PC-3 (cell line): ENCODE results near the gene MALL. TPM values are rescaled to one million over a fixed set of nuclear protein-coding genes. Genes with fewer than 3 reads are reported as not detected.

ENCODE experiments used
- ATAC-seq: fragments of 200-7000 bp; cut with Tn5 transposase; 2 replicates; pipeline ENCODE4 v1.9.1; 2020; ENCODE audit warnings: mild to moderate bottlenecking, moderate library complexity
- BruUV-seq: library from RNA; stranded (reverse); fragments of 400-500 nt; replicated peaks from 2 replicates; lab custom pipeline; 2021; lab: Mats Ljungman, UMichigan
- CTCF ChIA-PET: fragments of 300-600 bp; sonication (Branson Sonifier 250); formaldehyde crosslinking; loops from one replicate; lab custom pipeline; 2022; ENCODE audit warnings: antibody characterized with exemption; lab: Charles Lee
- POLR2A ChIA-PET: fragments of 300-600 bp; sonication (Branson Sonifier 250); formaldehyde crosslinking; loops from one replicate; lab custom pipeline; 2022; ENCODE audit warnings: antibody characterized with exemption; ENCODE audit not compliant: unreplicated experiment; lab: Charles Lee
- DNase-seq: peaks from one replicate; pipeline ENCODE4 v3.0.0-alpha.2; 2015
- H2AFZ ChIP-seq: fragments of 300-600 bp; sonication (generic); 2 replicates; pipeline ENCODE4 v1.6.0; 2016; ENCODE audit warnings: antibody characterized with exemption, low read length
- H3F3A ChIP-seq: fragments of 300-600 bp; sonication (generic); one replicate; pipeline ENCODE4 v1.6.0; 2017; ENCODE audit warnings: antibody characterized with exemption, low read length, control low read depth, mild to moderate bottlenecking; ENCODE audit not compliant: unreplicated experiment
- H3K27ac ChIP-seq: fragments of 300-600 bp; sonication (generic); 2 replicates; pipeline ENCODE4 v1.5.1; 2016; ENCODE audit warnings: mild to moderate bottlenecking, low read length
- H3K27me3 ChIP-seq: fragments of 300-600 bp; sonication (generic); 2 replicates; pipeline ENCODE4 v1.6.1; 2016; ENCODE audit warnings: low read length, mixed read lengths
- H3K36me3 ChIP-seq: fragments of 300-600 bp; sonication (generic); 2 replicates; pipeline ENCODE4 v1.6.1; 2016; ENCODE audit warnings: low read depth, mixed run types, low read length, mixed read lengths
- H3K4me1 ChIP-seq: fragments of 300-600 bp; sonication (generic); 2 replicates; pipeline ENCODE4 v1.5.1; 2016; ENCODE audit warnings: low read length; ENCODE audit not compliant: insufficient read depth
- H3K4me2 ChIP-seq: fragments of 300-600 bp; sonication (generic); 2 replicates; pipeline ENCODE4 v1.6.0; 2016; ENCODE audit warnings: low read length
- H3K4me3 ChIP-seq: fragments of 300-600 bp; sonication (generic); 2 replicates; pipeline ENCODE4 v1.5.1; 2016; ENCODE audit warnings: mild to moderate bottlenecking, low read length, mixed read lengths
- H3K79me2 ChIP-seq: fragments of 300-600 bp; sonication (generic); 2 replicates; pipeline ENCODE4 v1.6.1; 2017; ENCODE audit warnings: low read length, mixed read lengths
- H3K9ac ChIP-seq: fragments of 300-600 bp; sonication (generic); 2 replicates; pipeline ENCODE4 v1.6.0; 2016; ENCODE audit warnings: mild to moderate bottlenecking, low read length
- H3K9me2 ChIP-seq: fragments of 300-600 bp; sonication (generic); replicated peaks from 2 replicates; pipeline ENCODE4 v1.6.1; 2016; ENCODE audit warnings: mixed run types, low read length, mixed read lengths
- H3K9me3 ChIP-seq: fragments of 300-600 bp; sonication (generic); 2 replicates; pipeline ENCODE4 v1.6.1; 2016; ENCODE audit warnings: low read length, mixed read lengths
- H4K20me1 ChIP-seq: fragments of 300-600 bp; sonication (generic); 2 replicates; pipeline ENCODE4 v1.6.1; 2016; ENCODE audit warnings: low read length, mixed read lengths
- EZH2 ChIP-seq: fragments of 300-600 bp; sonication (generic); IDR thresholded peaks from one replicate; pipeline ENCODE4 v1.6.1; 2017; ENCODE audit warnings: antibody characterized with exemption, mild to moderate bottlenecking, low read length; ENCODE audit not compliant: unreplicated experiment
- EZH2phosphoT487 ChIP-seq: fragments of 300-600 bp; sonication (generic); IDR thresholded peaks from 2 replicates; pipeline ENCODE4 v1.6.1; 2018; ENCODE audit warnings: mild to moderate bottlenecking, antibody characterized with exemption, low read length, borderline replicate concordance
- intact Hi-C: fragments of 100-400 bp; cut with micrococcal nuclease; formaldehyde crosslinking; loops from 2 replicates; pipeline ENCODE4 v1.9.0; 2023
- total RNA-seq: library from RNA; depleted of rRNA; stranded (reverse); fragments of >200 nt; gene quantifications from 2 replicates; pipeline ENCODE4 v1.2.3, GENCODE V29; 2014
- TF ChIP-seq, protein P1 (sequence below): fragments of 300-600 bp; sonication (generic); conservative IDR thresholded peaks from 2 replicates; pipeline ENCODE4 v1.5.1; 2017; ENCODE audit warnings: antibody characterized with exemption, low read depth, mild to moderate bottlenecking, low read length

The MALL gene
- total RNA-seq, 1 experiment from 2014 or later = 123 TPM

DNA sequence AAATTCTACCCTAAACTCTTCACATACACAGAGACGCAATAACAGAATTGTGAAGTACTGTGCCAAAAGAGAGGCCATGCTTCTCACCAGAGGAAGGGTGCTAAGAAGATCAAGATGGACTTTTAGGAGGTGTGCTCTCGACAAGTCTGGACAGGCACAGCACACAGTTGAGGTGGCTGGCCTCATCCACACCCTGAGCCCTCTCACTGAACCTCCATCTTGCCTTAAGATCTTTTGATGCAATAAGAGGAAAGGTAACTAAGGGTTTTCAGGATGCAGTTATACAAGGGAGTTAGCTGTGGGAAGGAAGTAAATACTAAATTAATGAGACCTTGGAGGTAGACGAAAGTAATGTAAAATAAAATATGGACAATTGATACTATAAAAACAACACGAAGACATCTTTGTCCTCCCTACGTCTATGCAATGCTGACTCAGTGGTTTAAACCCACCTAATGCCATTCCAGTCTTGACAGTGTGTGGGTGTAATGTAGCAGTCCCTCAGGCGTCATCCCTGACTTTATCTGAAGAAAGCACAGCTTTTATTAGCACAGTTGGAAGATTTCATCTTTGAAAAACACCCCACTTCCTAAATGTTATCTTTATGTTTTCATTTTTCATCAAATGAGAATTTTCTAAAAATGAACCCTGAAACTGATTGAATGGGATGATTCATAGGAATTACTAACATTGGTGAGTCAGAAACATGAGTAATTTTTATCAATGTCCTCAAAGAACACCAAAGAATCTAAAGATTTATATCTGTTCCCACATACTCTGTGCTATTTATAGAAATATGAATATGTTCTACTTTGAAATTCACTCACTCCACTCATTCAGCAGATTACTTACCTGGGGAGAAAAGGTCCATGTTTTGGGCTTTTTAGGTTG lies 34.0 kb upstream of the MALL start:
- H3K36me3 ChIP-seq = no peaks in the 10 kb centered on the region
- no peaks in the 10 kb centered on the region for H3K79me2 ChIP-seq
- peak overlapping the region; percentile 98 for H3K27ac ChIP-seq
- H3K9me3 ChIP-seq = peaks cover 4% of the 10 kb centered on the region; the same call in 1 of the 2 replicates
- CTCF ChIA-PET = interaction anchor here (0.7 kb wide), 1 partner anchor 33 kb away, joined by 3 read pairs; no protein-coding TSS in a partner anchor
- H3K4me1 ChIP-seq = peaks cover 19% of the 10 kb centered on the region
- BruUV-seq = no TSS peak
- peak overlapping the region; percentile 77 for H3K4me2 ChIP-seq
- intact Hi-C loops = no loop called here
- TF ChIP-seq, protein P1, sequence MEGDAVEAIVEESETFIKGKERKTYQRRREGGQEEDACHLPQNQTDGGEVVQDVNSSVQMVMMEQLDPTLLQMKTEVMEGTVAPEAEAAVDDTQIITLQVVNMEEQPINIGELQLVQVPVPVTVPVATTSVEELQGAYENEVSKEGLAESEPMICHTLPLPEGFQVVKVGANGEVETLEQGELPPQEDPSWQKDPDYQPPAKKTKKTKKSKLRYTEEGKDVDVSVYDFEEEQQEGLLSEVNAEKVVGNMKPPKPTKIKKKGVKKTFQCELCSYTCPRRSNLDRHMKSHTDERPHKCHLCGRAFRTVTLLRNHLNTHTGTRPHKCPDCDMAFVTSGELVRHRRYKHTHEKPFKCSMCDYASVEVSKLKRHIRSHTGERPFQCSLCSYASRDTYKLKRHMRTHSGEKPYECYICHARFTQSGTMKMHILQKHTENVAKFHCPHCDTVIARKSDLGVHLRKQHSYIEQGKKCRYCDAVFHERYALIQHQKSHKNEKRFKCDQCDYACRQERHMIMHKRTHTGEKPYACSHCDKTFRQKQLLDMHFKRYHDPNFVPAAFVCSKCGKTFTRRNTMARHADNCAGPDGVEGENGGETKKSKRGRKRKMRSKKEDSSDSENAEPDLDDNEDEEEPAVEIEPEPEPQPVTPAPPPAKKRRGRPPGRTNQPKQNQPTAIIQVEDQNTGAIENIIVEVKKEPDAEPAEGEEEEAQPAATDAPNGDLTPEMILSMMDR = no peak
- no peak for TF ChIP-seq EZH2phosphoT487
- TF ChIP-seq EZH2 = no peak
- no peaks in the 10 kb centered on the region for H4K20me1 ChIP-seq
- ATAC-seq (peak; percentile 83), DNase-seq (peak; percentile 91)
- POLR2A ChIA-PET = no interaction called here
- no peaks in the 10 kb centered on the region for H3K9me2 ChIP-seq
- peak overlapping the region; percentile 86 for H3K9ac ChIP-seq
- H3K27me3 ChIP-seq = no peaks in the 10 kb centered on the region
- H3F3A ChIP-seq = peaks cover 7% of the 10 kb centered on the region
- peak overlapping the region; percentile 37; the same call in 1 of the 2 replicates for H3K4me3 ChIP-seq
- peak overlapping the region; percentile 53 for H2AFZ ChIP-seq

DNA sequence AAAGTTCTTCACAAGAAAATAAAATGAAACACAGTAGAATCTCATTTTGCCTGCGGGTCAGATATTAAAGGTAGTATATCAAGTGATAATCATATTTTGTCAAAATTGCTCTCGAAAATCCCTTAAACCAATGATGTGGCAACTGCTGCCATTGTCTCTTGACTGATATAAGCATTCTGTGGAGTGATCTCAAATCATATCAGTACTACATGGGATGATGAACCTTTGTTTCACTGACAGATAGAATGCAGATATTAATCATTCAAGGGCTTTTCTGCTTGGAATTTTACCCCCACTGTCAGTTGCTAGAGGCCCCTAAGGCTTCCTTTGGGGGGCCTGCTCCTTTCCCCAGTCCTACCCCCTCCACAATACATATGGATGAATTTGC lies 31.3 kb upstream of the MALL start:
- Histone ChIP-seq H3K27ac (no peak overlapping the region), H3K9me3 (no peaks in the 10 kb centered on the region), H3K79me2 (no peaks in the 10 kb centered on the region), H3K4me1 (peaks cover 19% of the 10 kb centered on the region), H3K27me3 (no peaks in the 10 kb centered on the region), H4K20me1 (no peaks in the 10 kb centered on the region), H3K36me3 (no peaks in the 10 kb centered on the region), H3K9ac (no peak overlapping the region; the same call in 1 of the 2 replicates), H2AFZ (no peak overlapping the region), H3K9me2 (no peaks in the 10 kb centered on the region), H3K4me2 (no peak overlapping the region), H3F3A (peaks cover 7% of the 10 kb centered on the region), H3K4me3 (no peak overlapping the region)
- ChIA-PET CTCF (no interaction called here), POLR2A (no interaction called here)
- ATAC-seq (no peak), DNase-seq (no peak)
- intact Hi-C loops = no loop called here
- BruUV-seq = no TSS peak
- TF ChIP-seq EZH2 (no peak), EZH2phosphoT487 (no peak)
- TF ChIP-seq, protein P1 = no peak
